ENCODE measurements around the gene L3MBTL4. TPM values are rescaled to one million over a fixed set of nuclear protein-coding genes. Genes with fewer than 3 reads are reported as not detected.
"Not testable (repeated sequence)": the region's sequence is repeated elsewhere in the genome, so short reads cannot be mapped to it uniquely, and the experiment has no call there.

The L3MBTL4 gene
- polyA plus RNA-seq, 4 donors: 3.6 to 5.9 (median 5.3) TPM

DNA sequence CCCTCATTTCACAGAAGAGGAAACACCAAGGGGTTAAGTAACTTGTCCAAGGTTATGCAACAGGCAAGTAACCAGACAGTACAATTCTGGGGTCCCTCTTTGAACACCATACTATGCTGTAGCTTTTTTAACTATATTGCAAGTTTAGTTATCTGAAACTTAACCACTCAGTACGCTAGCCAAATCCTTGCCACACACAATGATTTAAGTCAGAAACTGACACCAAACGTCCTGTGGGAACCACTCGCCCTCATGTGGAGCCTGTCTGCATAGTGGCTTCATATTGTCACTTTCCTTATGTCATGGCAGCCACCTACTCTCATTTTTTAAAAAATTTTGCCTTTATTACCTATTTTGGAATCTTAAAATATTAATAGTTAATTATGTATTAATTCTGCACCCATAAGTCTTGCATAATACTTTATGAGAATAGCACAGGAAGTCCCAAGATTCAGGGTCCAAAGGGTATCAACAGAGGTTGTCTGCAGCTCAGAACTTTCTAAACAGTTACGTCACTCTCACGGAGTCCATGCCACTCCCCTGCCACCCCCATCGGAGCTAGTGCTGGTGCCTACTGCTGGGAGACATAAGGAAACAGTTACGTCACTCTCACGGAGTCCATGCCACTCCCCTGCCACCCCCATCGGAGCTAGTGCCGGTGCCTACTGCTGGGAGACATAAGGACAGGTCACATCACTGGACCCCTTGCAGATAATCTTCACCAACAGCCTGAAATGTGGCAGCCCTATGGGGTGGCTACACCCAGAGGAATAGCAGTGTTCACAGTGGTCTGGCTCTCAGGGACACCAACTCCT, 99.0 kb downstream of the L3MBTL4 start:
- DNase-seq (ENCODE audit: low read depth in 4 of 4, low spot score in 2 of 4): no peak

DNA sequence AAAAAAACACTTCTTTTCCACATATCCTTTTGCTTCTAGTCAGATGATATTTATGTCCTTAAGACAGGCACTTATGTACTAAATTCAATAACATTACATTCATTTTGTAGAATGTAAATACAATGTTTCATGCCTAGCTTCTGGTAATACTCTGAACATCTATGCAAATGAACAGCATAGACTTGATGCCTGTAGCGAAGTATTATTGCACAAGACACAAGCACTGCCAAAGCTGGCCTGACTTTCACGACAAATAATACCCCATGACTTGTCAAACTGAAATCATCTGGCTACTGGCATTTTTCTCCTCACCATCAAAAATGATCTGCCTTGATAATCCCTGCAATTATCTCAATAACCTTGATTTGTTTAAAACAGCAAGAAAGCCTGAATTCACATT, 101.3 kb downstream of the L3MBTL4 start:
- DNase-seq (ENCODE audit: low read depth in 4 of 4, low spot score in 2 of 4): no peak

DNA sequence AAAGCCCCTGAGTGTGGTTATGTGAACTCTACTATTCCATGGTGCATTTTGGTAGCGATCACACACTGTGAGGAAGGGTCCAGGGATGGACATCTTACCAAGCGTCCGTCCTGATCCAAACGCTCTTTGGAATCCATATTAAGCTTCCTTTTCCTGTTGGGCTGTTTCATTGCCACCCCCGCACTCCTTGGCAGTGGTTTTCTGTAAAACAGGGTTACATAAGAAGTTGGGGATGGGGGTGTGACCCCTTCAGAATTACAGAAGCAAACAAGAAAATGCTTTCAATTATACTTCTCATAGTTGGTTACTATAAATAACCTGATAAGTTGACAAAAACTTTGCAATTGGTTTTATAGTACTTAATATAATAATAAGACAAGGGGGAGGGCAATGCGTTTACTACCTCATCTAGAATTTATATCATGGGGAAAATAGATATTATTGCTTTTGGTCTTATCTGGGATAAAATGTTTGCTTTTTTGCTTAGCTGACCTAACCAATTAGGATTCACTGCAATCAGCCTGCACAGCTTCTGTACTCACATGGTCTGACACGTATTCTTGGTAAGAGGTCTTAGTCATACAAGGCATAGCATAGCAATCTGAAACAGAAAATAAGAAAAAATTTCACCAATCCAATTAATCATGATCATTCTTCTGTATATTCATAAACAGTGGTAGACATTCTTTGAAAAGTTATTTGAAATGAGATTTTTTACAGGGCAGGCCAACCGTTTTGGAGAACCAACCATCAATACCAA, 103.1 kb downstream of the L3MBTL4 start:
- no peak for DNase-seq (ENCODE audit: low read depth in 4 of 4, low spot score in 2 of 4)

DNA sequence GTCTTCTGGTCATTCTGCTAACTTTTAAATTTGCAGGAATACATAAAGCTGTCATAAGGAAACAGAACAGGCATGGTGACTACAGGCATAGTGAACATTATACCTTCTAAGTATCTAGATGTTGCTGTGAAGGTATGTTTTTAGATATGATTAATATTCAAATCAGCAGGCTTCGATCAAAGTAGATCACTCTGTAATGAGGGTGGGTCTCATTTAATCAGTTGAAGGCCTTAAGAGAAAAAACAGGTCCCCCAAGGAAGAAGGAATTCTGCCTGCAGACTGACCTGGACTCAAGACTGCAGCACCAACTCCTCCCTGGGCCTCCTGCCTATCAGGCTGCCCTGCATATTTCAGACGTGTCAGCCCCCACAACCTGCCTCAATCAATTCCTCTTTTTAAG, 104.0 kb downstream of the L3MBTL4 start:
- DNase-seq (ENCODE audit: low read depth in 4 of 4, low spot score in 2 of 4): no peak

DNA sequence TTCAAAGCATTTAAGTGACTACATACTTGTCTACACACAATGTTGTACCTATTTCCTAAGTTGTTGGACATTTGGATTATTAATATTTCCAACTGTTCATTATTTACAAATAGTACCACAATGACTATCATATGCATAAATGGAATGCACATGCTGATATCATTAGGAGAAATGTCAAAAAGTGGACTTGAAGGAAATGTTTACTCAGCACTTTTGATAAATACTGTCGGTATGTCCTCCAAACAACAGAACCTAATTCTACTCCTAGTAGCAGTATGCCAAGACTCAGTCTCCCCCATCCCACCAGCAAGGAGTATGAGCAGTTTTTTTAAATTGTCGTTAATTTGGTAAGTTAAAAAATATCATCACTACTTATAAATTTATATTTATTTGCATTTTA, 116.8 kb downstream of the L3MBTL4 start:
- no peak for DNase-seq (ENCODE audit: low read depth in 4 of 4, low spot score in 2 of 4)

DNA sequence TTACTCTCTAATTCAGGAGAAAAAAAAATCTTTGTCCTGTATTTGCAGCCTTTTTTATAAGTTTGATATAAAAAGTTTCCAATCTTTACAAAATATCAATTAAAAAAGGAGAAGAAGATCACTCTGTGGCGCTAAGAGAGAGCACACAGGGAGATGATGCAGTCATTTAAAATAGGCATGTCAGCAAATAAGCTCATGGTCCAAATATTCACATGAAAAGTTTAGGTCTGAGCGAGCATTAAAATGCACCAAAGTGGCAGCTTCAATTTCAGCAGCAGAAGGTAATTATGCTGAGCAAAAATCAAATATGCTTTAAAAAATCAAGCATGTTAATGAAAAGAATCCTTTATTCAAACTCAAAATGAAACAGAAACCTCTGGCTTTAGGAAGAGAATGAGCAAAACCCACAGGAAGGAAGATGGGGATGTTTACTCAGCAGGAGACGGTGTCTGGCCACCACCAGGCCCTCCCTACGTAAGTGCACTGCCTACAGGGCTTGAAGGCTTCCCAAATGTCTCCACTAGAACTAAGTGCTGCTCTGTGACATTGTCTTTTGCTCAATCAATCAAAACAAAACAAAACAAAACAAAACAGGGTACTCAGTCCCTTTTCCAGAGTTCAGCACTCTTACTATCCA, 120.4 kb downstream of the L3MBTL4 start:
- no peak for DNase-seq (ENCODE audit: low read depth in 4 of 4, low spot score in 2 of 4)

DNA sequence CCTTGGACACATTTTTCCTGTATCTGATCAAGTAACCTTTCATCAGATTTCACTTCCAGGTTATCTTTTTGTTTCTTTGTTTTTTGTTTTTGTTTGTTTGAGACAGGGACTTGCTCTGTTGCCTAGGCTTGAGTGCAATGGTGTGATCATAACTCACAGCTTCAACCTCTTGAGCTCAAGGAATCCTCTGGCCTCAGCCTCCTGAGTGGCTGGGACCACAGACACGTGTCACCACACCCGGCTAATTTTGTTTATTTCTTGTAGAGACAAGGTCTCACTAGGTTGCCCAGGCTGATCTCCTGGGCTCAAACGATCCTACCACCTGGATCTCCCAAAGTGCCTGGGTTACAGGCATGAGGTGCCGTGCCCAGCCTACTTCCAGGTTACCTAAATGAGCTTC, 124.9 kb downstream of the L3MBTL4 start:
- DNase-seq (ENCODE audit: low read depth in 4 of 4, low spot score in 2 of 4): no peak

DNA sequence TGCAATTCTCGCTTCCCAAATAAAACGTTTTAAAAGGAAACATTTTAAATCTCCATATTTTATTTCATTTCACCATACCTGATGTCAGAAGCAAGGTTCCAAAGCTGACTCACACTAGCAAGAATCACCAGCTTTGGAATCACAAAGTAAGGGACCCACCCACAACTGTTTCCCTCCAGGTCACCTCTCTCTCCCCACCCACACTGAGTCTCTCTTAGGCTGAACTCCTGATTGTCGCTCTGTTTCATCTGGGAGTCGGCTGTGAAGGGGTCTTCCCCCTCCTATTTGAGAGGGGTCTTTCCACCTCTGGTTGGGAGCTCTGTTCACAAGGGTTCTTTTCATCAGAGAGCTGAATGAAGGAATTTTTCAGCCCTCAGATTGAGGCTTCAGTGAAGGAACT, 128.1 kb downstream of the L3MBTL4 start:
- DNase-seq (ENCODE audit: low read depth in 4 of 4, low spot score in 2 of 4): no peak

DNA sequence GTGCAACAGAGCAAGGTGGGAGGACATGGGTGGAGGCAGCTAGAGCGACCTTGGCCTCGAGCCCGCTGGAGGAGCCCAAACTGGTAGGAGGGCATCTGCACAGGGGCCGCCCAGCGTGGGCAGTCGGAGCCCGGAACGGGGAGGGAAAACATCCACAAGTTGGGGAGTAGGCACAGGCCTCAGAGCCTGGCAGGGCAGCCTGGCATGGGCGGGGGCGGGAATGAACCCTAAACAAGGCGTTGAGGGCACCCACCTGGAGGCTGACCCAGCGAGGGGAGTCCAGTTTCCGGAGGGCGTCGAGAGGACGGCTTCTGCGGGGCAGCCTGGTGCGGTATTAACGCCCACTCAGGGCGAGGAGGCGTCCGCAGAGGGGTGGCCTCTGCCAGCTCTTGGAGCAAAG, 129.9 kb downstream of the L3MBTL4 start:
- no peak for DNase-seq (ENCODE audit: low read depth in 4 of 4, low spot score in 2 of 4)

DNA sequence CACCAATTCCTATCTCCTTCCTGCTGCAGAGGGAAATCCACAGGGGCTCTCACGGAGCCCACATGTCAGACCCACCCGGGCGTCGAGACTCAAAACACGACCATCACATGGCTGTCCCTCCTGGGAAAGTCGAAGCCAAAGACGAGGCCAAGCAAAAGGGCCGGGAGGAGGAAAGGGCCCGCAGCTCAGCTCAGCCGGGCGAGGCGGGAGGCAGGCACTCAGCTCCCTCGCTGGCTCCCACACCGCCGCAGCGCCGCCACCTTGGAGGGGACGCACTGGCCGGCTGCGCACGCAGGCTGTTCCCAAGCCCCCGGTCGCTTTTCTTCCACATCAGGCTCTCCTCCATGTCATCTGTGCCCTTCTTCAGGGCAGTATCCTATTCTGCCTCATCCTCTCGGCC, 130.4 kb downstream of the L3MBTL4 start:
- no peak for DNase-seq (ENCODE audit: low read depth in 4 of 4, low spot score in 2 of 4)

DNA sequence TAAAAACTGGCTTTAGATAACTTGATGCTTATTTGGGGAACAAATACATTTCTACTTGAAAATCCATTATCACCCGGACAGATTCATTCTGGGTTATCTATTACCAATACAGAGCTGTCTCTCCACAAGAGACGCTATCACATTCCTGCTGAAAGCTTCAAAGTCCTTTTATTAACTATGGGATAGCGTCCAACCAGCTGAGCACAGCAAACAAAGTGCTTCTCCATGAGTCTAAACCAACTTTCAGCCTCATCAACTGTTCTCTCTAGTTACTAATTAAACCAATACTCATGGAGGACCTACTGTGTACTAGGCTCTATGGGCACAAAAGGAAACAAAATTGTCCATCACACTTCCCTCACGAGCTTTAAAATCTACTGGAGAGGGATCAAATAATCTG, 132.8 kb downstream of the L3MBTL4 start:
- DNase-seq (ENCODE audit: low read depth in 4 of 4, low spot score in 2 of 4): no peak

DNA sequence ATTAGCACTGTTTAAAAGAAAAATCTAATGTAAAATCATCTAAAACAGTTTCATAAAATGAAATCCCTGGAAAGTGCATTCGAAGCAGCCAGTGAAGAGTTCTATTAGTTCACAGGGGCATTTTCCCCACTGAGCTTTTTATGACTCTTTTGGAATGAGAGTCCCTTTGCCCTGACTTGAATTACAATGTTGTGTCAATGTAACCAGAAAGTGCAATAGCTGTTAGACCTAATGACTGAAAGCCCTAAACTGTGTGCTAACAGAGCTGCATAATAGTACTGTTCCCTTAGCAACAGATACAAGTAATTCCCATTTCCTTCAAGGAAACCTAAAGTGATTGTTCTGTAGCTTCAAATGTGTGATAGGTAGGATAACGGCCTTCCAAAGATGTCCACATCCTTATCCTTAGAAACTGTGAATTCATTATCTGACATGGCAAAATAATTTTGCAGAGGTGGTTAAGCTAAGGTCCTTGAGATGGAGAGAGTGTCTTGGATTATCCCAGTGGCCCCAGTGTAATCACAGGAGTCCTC, 134.4 kb downstream of the L3MBTL4 start:
- DNase-seq (ENCODE audit: low read depth in 4 of 4, low spot score in 2 of 4): no peak

DNA sequence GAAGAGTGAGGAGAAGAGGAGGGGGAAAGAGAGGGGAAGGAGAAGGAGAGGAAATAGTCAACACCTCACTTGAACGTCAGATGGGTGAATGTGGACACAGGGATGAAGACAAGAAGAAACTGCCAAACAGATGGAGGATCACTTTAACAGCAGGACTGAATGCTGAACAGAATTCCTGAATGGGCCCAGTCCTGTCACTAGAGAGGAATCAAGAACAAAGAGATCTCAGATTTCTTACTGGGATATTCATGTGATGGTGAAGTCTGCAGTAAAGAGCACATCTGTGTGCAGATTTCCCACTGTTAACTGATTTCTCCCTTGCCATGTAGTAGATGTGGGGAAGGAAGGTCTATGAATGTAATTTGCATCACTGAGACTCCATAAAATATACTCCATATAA, 135.4 kb downstream of the L3MBTL4 start:
- no peak for DNase-seq (ENCODE audit: low read depth in 4 of 4, low spot score in 2 of 4)

DNA sequence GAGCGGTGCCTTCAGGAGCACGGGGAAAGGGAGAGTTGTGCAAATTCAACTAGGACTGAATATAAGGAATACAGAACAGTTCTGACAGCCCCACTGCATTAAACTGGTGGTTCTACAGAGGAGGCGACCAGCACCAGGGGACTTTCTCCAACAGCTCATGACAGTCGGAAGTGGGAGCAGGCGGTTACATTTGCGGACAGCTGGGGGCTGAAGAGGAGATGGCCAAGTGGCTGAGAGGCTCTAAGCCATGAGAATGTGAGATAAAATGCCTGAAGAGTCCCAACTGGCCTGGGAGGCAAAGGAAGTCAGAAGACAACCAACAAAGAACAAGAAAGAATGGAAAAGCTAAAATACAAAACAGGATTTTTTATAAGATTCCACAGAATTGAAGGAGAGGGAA, 141.3 kb downstream of the L3MBTL4 start:
- DNase-seq (ENCODE audit: low read depth in 4 of 4, low spot score in 2 of 4): no peak

DNA sequence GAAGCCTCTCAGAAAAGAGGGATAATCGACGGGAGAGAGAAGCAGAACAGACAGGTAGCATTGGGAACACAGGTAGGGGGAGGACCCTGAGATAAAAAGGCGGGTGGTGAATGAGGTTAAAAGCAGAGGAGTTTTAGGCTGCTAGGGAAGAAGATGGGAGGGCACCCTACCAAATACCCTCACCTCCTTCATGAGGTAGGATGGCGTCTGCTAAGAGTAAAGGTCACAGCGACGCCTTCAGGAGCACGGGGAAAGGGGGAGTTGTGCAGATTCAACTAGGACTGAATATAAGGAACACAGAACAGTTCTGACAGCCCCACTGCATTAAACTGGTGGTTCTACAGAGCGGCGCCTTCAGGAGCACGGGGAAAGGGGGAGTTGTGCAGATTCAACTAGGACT, 142.6 kb downstream of the L3MBTL4 start:
- DNase-seq (ENCODE audit: low read depth in 4 of 4, low spot score in 2 of 4): not testable (repeated sequence)

DNA sequence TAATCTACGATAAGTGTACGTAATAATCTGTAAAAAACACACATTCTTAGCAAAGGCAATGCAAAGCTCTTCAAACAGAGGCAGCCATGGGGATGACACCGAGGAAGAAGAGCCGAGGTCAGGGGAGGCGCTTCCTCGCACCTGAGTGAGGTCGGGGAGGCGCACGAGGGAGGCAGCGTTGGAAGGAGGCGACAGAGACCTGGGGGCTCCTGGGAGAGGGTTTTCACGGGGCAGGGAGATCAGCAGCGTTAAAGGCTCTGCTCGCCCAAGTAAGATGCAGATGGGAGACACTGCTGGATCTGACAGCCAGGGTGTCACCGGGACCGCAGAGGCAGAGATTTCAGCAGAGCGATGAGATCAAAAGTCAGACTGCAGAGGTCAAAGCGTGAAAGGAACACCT, 143.1 kb downstream of the L3MBTL4 start:
- no peak for DNase-seq (ENCODE audit: low read depth in 4 of 4, low spot score in 2 of 4)

DNA sequence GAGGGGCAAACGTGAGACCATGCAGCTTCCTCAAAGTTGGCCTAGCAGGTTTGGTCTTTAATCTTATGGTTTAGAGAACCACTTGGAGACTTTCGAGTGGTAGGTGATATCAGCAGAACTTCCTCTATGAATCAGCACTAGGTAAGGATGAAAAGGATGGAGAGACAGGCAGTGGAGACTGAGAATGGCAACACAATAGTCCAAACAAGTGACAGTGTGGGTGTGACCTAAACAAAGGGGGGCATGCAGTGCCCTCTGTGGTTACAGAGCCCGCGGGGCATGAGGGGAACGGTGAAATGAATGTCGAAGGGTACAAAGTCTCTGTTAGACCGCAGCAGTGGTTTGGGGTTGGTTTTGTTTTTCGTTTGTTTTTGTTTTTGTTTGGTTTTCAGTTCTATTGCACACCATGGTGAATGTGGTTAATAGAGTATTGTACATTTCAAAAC, 143.9 kb downstream of the L3MBTL4 start:
- DNase-seq (ENCODE audit: low read depth in 4 of 4, low spot score in 2 of 4): no peak

DNA sequence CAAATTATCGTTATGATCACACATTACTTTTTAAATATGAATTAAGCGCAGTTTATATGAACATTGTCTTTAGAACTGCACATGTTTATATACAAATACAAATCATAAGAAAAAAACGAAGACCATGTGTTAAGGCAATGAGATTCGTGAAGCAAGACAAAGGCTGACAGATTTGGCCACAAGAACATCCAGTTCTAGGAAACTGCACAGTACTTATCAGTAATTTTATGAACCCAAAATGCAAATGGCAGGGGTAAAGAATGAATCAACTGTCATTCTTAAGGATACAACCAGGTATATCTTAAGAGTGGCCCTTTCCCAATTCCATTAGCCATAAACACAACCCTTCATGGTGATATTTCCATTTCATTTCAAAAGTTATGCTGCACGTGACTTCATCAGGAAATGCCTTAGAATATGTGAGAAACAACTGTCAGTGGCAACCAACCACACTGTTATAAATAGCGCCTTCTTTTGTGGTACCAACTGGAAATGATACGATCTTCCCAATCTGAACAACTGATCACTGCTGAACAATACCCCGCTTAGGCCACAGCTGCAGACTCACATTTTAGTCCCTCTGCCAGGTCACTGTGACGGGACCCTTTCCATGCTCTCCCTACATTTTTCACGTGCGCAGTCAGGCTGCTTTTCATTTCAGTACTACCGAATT, 144.9 kb downstream of the L3MBTL4 start:
- no peak for DNase-seq (ENCODE audit: low read depth in 4 of 4, low spot score in 2 of 4)

DNA sequence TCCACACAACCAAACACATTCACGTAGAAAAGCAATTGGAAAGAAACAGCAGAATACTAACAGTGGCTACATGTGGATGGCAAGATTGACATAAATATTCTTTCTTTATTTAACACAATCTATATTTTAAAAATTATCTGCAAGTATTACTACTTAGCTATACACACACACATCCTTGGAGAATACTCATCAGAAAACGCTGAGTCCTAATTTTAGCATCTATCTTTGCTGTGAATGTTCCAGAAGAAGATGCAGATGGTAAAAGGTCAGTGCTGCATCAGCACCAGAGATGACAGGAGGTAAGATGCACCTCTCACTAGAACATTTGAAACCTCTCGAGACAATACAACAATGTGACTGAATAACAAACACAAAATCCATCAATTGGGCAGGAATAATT, 148.5 kb downstream of the L3MBTL4 start:
- DNase-seq (ENCODE audit: low read depth in 4 of 4, low spot score in 2 of 4): no peak

DNA sequence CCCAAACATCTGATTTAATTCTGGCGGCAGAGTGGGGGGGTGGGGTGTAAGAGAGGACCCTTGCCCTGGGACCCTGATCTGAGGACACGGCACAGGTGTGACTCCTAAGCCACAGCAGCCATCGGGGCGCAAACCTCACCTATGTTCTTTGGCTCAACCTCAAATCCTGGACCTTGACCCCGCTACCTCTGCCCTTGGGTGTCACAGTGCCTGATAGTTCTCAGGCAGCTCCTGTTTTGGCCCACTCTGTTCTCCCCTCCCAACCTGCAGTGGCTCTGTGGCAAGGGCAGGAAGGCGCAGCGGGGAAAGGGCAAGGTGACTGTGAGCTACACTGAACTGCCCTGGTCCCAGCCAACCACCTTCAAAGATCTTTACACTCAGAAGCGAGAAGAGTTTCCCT, 152.8 kb downstream of the L3MBTL4 start:
- DNase-seq (ENCODE audit: low read depth in 4 of 4, low spot score in 2 of 4): no peak

DNA sequence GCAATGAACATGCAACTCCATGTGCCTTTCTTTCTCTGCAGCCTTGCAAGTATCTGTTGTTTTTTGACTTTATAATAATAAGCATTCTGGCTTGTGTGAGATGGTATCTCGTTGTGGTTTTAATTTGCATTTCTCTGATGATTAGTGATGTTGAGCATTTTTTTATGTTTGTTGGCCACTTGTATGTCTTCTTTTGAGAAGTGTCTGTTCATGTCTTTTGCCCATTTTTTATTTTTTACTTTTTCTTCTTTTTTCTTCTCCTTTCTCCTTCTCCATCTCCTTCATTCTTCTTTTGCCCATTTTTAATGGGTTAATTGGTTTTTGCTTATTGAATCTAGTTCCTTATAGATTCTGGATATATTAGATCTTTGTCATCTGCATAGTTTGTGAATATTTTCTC, 155.4 kb downstream of the L3MBTL4 start:
- DNase-seq (ENCODE audit: low read depth in 4 of 4, low spot score in 2 of 4): not testable (repeated sequence)
